MV-4-11 (cell line): ENCODE results near the gene CDK5RAP3.

Experiments
- DNase-seq: peaks from one replicate; lab custom pipeline; 2025; lab: John Stamatoyannopoulos, UW

The CDK5RAP3 gene

DNA sequence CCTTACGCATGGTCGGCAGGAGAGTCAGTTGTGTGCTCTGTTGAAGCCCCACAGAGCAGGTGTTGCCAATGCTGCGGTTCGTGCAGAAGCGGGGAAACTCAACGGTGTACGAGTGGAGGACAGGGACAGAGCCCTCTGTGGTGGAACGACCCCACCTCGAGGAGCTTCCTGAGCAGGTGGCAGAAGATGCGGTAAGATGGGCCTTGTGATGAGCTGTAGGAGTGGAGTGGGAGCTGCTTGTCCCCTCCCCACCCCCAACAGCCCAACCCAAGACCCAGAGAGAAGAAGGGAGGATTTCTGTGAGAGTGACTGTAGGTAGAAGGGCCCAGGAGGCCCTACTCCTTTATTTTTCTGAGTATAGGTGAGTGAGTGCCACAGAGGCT, 4.9 kb downstream of the CDK5RAP3 start:
- no peak for DNase-seq

DNA sequence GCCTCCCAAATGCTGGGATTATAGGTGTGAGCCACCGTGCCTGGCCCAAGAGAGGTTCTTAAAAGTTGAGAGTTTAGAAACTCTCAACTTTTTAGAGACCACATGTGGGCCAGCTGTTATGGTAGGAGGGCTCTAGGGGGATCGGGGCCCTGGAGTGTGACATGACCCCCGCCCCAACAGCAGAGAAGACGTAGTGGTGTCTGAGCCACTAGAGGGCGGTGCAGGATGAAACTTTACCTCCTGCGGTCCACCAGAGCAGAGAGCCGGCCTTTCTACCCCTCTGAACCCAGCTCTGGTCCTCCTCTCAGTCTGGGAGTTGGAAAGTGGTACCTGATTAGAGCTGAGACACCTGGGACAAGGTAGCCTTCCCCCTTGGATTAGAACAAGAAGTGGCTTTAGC, 7.4 kb downstream of the CDK5RAP3 start:
- peak; percentile 43 for DNase-seq

DNA sequence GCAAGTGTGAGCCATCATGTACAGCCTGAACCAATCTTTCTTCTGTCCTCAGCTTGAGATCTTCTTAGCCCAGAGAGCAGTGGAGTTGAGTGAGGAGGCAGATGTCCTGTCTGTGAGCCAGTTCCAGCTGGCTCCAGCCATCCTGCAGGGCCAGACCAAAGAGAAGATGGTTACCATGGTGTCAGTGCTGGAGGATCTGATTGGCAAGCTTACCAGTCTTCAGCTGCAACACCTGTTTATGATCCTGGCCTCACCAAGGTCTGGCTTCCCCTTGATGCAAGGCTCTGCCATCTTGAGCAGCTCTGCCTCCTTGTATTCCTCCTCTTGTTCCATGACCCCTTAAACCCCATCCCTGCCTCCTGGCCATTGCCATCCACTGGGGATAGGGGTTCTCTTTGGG, 9.6 kb downstream of the CDK5RAP3 start:
- DNase-seq = no peak

DNA sequence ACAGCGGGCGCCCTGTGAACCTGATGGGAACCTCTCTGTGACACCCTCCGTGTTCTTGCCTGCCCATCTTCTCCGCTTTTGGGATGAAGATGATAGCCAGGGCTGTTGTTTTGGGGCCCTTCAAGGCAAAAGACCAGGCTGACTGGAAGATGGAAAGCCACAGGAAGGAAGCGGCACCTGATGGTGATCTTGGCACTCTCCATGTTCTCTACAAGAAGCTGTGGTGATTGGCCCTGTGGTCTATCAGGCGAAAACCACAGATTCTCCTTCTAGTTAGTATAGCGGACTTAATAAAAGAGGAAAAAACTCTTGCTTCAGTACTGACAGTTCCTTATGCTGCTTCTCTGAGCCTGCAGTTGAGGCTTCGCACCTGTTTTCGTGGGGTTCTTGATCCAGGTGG, 10.5 kb downstream of the CDK5RAP3 start:
- DNase-seq = peak; percentile 78

DNA sequence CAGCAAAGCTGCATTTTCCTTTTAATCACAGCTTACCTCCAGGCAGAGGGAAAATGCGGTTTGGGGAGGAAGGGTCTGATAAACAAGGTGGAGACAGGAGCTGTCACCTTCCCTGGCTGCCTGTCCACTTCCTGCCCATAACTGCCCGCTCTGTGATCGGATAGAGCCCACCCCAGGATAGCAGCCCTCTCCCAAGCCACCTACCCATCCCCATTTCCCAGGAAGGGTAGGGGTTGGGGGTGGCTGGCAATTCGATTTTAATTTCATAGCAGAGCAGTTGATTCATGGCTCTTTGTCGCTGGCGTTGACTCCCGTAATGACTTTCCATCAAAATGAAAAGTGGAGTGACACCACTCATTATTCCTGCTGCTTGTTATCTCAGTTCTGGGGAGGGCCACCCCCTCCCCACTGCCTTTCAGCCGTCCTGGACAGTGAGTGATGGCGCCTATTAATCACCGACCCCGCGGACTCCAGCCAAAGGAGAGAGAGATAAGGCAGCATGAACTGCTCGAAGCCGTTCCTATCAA, 11.2 kb downstream of the CDK5RAP3 start:
- no peak for DNase-seq

DNA sequence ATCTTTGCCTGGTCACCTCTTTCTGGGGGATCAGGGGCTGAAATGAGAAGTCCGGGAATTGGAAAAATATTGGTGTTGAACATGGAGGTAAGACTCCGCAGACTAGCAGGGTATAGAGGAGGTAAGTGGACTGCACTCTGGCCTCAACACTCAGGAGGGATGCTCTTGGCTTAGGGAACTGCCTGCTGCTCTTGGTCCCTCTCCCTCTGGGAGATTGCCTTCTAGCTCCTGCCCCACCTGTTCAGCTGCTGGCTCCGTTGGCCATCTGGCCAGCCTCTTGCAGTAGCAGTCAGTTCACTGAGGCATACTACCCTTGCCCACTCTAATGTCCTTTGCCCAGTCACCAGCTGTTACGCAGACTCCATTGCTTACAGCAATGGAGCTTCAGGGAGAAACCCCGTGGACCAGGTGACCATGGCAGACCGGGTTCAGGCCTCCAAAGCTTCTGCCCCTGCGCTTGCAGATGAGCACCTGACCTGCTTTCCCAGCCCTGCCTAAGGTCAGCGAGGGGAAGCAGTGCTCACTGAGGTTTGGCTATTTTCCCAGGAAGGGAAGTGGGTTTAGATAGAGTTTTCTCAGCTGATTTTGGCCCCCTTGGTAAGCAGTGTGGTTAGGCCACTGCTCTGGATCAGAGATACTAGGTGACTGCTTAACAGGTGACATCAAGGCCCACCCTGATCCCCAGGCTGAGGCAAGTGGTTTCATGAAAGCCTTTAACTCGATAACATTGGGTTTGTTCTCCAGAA, 11.9 kb downstream of the CDK5RAP3 start:
- DNase-seq = no peak

DNA sequence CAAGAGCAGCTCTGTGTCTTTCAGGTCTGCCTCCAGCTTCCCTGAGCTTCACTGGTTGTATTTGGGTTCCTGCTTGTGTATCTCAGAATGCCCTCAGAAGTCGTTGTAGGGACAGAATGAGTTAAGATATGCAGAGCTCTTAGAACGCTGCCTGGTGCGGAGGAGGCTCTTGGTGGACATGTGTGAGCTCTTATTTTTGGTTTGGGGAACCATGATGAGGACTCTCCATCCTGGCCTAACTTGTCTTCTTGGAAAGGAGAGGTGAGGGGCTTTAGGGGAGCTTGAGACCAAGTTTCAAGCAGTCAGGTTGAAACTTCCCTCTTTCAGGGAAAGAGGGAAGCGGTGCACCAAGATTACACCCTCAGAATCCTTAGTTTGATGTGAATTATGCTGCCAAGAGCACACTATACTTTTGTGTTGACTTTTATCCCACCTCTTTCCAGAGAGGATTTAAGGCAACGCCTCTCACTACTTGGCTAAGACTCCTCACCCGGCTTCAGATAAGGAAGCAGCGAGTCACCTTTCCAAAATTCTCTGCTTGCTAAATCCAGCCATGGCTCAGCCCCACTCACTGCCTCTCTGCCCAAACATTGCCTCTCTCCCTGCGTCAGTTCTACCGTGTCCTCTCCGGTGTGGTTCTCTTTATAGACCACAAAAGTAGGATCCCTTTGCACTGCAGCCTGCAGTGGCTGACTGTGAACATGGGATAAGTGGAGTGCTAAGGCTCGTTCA, 12.7 kb downstream of the CDK5RAP3 start:
- DNase-seq = no peak

DNA sequence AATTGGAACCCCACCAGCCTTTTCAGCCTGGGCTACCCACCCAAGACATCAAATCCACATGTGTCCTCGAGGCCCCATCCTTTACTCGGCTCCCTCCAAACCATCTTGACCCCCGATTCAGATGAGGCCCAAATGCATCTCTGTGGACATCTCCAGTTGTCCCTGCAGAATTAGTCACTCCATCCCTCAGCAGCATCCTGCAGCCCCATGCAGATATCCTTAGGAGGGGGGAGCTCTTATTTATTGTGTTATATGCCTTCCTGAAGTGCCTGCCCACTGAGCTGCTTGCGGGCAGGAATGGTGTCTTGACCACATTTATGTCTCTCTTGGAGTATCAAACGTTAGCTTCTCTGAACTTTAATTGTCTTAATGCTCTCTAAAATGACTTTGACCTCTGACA, 15.6 kb downstream of the CDK5RAP3 start:
- DNase-seq = no peak

DNA sequence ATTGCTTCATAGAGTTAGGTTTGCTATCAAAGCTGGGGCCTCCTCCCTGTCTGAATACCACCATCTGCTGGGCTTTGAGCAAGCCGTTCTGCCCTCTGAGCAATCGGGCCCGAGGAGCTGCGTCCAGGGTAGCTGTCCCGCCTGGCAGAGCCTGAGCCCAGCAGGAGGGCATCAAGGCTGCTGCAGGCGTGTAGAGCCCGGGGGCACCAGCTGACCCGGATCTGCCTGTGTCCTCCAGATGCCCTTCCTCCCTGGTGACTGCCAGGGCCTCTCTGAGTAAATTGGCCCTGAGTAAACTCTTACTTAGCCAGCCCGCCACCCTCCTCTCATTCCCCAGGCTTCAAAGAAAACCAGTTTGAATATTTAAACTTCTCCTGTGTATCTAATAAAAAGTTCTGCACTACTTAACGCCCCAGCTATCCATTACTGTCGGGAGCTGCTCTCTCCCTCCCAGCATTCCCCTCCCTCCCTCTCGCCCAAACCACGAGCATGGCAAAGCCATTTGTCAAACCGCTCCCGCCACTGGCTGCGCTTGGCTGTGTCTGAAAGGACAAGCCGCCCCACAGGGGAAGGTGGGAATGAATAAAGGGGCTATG, 16.4 kb downstream of the CDK5RAP3 start:
- DNase-seq = no peak

DNA sequence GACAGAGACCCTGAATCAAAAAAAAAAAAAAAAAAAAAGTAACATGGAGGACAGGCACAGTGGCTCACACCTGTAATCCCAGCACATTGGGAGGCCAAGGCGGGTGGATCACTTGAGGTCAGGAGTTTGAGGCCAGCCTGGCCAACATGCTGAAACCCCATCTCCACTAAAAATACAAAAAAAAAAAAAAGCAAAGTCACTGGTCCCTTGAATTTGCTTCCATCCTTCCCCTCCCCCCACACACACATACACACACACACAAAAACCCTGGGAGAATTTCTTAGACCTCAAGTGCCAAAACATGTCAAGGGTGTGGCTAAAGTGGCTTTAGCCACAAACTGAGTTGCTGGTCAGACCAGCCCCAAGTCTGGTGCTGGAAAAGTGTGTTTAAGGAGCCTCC, 17.5 kb downstream of the CDK5RAP3 start:
- DNase-seq = peak; percentile 24

DNA sequence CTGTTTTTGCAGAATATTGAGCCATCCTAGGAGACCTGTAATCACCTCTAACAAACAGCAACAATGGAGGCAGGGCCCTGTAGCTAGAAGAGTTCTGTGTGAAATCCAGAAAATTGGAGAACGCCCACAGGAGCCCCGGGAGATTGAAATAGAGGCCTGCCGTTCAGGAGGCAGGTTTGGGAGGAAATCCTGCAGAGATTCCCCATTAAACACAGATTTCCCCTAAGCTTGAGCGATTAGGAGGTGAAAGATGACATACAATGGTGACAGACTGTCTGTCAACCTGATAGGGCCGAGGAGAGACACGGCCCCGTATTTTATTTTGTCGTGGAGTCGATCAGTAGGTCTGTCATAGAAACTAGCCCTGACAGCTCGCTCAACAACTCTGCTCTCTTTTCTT, 18.2 kb downstream of the CDK5RAP3 start:
- DNase-seq = no peak

DNA sequence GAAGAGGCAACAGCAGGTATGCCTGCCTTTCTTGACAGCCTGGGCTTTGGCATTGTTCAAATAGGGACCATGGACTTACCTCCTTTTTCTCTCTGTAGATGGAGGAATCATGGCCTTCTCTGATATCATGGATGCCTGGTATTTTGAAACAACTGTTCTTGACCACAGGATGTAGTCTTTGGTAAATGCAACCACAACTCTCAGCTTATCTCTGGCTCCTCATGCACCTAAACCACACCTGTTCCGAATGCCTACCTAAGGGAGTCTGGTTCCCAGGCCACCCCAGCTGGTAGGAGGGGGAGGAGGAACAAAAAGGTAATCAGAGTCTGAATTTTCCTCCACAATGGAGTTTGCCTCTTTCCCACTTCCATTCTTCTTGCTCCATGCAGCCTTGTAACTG, 18.8 kb downstream of the CDK5RAP3 start:
- no peak for DNase-seq

DNA sequence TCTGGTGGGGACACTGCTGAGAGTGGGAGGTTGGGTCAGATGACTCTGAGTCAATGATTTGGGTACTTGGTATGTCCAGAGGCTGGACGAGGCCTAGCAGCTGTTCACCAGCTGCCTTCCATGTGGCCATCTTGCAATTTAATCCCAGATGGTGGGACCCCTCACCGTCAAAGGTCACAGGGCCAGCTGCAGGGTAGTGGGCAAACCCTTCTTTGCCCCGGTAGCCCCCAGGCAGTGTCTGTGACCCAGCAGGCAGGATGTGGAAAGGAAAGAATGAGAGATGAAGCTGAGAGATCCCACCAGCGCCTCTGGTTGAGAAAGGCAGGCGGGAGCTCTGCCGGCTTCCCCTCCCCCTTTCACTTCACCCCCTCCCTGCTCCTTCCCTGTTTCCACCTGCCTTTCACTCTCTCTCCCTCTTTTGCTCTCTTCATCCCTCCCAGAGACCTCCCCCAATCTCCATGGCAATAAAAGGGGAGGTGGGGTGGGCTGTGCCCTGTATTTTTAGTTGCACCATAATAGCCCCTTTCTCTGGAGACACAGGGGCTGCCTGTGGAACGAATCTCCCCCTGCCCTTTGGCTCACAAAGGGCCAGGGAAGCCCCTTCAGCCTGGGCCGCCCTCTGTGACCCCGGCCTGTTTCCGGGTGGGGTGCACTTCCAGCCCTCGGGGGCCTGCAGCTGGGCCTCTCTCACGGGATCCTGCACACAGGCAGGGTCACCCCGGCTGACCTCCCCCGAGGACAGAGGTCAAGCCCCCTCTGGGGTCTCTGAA, 20.2 kb downstream of the CDK5RAP3 start:
- no peak for DNase-seq

DNA sequence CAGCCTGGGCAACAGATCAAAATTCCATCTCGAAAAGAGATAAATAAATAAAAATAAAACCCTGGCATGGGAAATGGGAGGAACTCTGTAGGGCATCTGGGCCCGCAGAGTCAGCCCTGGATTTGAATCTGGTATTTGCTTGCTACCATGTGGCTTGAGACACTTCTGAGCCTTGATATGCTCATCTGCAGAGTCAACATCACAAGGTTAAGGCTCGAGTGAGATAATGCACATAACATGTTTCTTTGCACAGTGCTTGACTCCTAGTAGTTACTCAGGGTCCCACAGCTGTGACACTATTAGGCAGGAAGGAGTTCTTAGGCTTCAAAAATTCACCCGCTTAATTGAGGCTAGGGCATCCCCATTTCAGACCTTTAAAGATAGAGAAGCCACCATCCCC, 21.3 kb downstream of the CDK5RAP3 start:
- DNase-seq = no peak

DNA sequence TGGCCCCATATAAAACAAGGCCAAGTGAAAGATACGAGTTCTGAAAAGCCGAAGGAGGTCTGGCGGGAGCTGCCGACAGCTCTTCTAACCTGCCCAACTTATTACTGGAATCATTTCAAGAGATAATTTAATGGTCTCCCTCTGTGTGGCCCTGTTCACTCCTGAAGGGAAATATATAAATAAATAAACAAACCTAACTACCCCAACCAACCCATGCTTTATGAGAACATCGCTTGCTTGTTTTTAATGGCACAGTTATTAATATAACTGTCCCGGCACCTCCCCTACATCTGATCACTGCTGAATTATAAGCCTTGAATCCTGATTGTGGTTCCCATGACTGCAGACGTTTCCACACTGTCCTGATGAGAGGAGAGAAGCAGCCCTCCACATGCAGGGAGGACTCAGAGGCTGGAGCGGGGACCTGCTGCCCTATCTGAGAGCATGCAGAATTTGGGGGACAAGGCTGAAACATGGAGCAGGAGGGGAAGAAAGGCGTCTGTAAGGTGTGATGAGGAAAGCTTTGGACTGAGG, 22.2 kb downstream of the CDK5RAP3 start:
- DNase-seq = no peak

DNA sequence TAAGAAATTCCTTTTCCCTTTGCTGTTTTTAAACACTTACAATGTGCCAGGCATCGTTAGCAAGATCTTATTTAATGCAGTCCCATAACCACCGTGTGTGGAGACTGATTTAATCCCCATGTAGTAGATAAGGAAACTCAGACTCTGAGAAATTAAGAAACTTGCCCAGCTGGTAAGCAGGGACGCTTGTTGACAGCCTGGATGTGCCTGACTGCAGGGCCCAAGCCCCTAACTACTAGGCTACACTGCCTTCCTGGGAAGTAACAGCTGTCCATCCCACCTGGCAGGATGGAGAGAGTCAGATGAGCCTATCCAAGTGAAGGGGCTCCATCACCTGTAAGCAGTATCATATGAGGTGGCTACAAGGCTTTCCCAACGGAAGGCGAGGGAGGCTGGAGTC, 23.1 kb downstream of the CDK5RAP3 start:
- no peak for DNase-seq

DNA sequence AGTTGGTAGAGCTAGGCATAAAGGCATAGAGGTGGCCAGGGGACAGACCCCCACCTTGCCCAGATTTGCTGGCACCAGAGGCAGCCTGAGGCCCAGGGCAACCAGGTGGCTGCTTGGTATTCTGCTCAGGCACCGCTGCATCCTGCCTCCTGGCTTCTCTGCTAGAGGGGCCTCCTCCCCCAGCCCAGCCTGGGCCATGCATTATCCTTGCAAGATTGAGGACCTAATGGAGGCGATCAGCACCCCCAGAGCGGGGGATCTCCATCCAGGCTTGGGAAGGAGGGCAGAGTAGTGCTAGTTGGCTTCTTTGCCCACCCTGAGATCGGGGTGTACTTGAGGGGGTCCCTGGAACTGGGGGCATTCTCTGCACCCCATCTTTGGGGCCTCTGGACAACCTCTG, 23.8 kb downstream of the CDK5RAP3 start:
- no peak for DNase-seq

DNA sequence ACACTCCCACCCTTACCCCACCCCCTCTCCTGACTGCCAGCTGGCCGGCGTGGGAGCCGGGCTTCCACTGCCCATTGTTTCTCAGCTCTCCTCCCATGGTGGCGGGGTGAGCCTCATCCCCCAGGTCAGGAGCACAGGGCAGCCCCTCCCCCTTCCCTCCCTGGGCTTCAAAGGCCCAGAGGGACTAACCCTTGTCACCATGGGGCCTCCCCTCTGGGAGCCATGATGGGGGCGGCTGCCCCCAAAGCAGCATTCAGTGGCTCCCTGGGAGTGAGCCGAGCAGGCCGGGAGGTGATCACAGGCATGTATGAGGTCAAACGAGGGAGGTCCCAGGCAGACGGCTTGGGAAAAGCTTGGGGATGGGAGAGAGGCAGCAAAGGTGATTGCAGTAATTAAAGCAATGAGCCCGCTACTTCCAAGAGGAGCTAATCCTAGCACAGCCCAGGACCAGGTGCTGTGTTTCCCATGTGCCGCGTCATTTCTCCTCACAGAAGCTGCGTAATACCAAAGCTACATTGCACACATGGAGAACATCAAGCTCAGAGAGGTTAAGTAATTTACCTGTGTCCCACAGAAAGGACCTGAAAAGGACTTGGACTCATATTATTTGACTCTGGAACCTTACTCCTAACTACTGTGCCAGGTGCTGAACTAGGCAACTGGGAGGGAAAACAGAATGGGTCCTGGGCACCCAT, 24.5 kb downstream of the CDK5RAP3 start:
- DNase-seq = no peak

DNA sequence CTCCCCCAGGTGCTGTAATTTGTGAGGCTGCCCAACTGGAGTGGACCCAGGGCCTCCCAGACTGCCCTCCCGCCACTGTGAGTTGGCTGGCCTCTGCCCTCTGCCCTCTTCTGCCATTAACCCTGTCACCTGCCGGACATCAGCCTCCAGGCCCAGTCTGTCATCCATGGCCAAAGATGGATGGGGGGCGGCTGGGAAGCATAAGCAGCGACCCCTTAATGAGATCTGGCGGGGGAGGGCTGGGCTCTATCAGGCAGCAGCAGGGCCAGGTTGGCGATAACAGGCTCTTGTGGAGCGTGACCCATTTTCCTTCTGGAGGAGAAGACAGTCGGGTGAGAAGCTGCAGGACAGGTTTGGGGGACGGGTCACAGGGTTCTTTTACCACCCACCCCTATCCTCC, 25.3 kb downstream of the CDK5RAP3 start:
- DNase-seq = no peak

DNA sequence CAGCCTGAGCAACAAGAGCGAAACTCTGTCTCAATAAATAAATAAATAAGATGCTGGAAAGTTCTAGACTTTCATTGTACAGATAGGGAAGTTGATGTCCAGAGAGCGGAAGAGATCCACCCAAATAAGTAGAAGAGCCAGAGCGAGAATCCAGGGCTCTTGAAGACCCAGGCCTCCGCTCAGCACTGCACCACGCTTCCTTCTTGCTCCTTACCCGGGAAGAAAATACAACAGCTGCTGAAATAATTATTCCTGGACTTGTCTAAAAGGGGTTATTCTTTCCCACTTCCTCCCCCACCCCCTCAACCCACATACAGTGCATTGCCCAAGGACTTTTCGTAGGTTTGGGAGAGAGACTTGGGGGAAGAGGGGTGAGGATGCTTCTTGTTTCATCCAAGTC, 26.7 kb downstream of the CDK5RAP3 start:
- DNase-seq = no peak

DNA sequence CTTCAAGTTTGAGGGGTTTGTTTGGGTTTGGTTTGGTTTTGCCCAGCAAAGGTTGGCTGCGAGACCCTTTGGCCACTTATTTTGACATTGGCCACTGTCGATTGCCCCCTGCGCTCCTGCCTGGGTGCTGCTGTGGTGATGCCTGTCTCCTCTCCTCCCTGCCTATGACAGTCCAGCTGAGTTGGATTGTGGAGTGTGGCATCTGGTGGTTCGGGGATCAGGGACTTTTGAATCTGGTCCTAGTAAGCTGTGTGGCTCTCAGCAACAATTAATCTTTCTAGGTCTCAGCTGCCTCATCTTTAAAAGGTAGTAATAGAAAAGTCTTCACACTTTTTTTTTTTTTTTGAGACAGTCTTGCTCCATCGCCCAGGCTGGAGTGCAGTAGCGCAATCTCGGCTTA, 27.1 kb downstream of the CDK5RAP3 start:
- DNase-seq = no peak

DNA sequence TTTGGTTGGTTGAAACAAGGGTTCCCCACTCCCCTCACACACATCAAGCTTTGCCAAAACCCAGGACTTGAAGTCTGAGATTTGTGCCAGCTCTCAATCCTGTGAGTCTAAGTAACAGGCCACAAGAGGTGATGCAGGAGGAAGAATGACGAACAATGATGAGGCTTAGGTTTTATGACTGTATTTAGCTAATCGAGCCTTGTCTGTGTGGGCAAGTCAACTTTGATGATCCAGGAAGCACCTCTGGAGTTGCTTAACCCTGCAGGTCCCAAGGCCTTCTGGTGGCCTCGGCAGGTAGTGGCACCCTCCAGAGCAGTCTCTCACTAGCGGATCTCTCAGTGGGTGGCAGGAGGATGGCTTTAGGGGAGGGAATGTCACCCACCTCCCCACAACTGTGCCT, 28.7 kb downstream of the CDK5RAP3 start:
- DNase-seq = peak; percentile 48
